ENCODE measurements around the gene CEP68. TPM values are rescaled to one million over a fixed set of nuclear protein-coding genes. Genes with fewer than 3 reads are reported as not detected.

The CEP68 gene
- total RNA-seq, 4 donors from 2014 or later, result 11.6 to 32.2 (median 15.9) TPM

- H3K36me3 ChIP-seq, result peaks cover 0 to 30% (median 12%) of the 10 kb centered on the region in 4 donors
- H3K27me3 ChIP-seq, result no peaks in the 10 kb centered on the region
- TF ChIP-seq POLR2A (IDR thresholded peaks at IDR 0.05) (no peak), POLR2AphosphoS5 (IDR thresholded peaks at IDR 0.05) (no peak), EP300 (IDR thresholded peaks at IDR 0.05; ENCODE audit: low read depth) (no peak)
- TF ChIP-seq, protein P1, sequence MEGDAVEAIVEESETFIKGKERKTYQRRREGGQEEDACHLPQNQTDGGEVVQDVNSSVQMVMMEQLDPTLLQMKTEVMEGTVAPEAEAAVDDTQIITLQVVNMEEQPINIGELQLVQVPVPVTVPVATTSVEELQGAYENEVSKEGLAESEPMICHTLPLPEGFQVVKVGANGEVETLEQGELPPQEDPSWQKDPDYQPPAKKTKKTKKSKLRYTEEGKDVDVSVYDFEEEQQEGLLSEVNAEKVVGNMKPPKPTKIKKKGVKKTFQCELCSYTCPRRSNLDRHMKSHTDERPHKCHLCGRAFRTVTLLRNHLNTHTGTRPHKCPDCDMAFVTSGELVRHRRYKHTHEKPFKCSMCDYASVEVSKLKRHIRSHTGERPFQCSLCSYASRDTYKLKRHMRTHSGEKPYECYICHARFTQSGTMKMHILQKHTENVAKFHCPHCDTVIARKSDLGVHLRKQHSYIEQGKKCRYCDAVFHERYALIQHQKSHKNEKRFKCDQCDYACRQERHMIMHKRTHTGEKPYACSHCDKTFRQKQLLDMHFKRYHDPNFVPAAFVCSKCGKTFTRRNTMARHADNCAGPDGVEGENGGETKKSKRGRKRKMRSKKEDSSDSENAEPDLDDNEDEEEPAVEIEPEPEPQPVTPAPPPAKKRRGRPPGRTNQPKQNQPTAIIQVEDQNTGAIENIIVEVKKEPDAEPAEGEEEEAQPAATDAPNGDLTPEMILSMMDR (IDR thresholded peaks at IDR 0.05), result no peak
- H3K4me1 ChIP-seq, result peaks cover 0 to 16% (median 2%) of the 10 kb centered on the region in 4 donors
- 62 to 76% methylated on average over 3 to 6 of the region's 6 CpGs for WGBS, 2 donors (ENCODE audit: low coverage in 1 of 2)
- no peak for DNase-seq
- intact Hi-C loops (cut with DNase I; ENCODE audit: low total_unique reads) (no loop called here), in situ Hi-C loops (cut with MboI; ENCODE audit: low pct_ligation_motif_present in 1 of 4, low pct_unique_long_range_greater_than_20kb in 1 of 4, low sequenced_read_pairs in 3 of 4) (no loop called here)
- no peaks in the 10 kb centered on the region for H3K9me3 ChIP-seq
- no peak overlapping the region for H3K4me3 ChIP-seq
- peak overlapping the region in 1 of 4 donors; percentile 9 for H3K27ac ChIP-seq
Observed at GRCh38 chr2:65103013-65103715, 46.9 kb downstream of the CEP68 start.

GRCh38 chr2:65107530-65107929 is 51.3 kb downstream of the CEP68 start:
- Histone ChIP-seq H3K27me3 (no peaks in the 10 kb centered on the region), H3K4me1 (peaks cover 1 to 37% (median 13%) of the 10 kb centered on the region in 4 donors), H3K4me3 (no peak overlapping the region), H3K27ac (no peak overlapping the region), H3K9me3 (no peaks in the 10 kb centered on the region), H3K36me3 (peaks cover 0 to 11% (median 4%) of the 10 kb centered on the region in 4 donors)
- 96% methylated on average over 5 of the region's 5 CpGs; no CpG with 5 or more reads in 1 of the 2 donors for WGBS, 2 donors (ENCODE audit: low coverage in 1 of 2)
- in situ Hi-C loops (cut with MboI; ENCODE audit: low pct_ligation_motif_present in 1 of 4, low pct_unique_long_range_greater_than_20kb in 1 of 4, low sequenced_read_pairs in 3 of 4), result no loop called here
- intact Hi-C loops (cut with DNase I; ENCODE audit: low total_unique reads), result no loop called here
- no peak for DNase-seq
- no peak for TF ChIP-seq POLR2A (IDR thresholded peaks at IDR 0.05)
- TF ChIP-seq POLR2AphosphoS5 (IDR thresholded peaks at IDR 0.05), result no peak
- TF ChIP-seq, protein P1 (IDR thresholded peaks at IDR 0.05), result no peak
- no peak for TF ChIP-seq EP300 (IDR thresholded peaks at IDR 0.05; ENCODE audit: low read depth)

GRCh38 chr2:65108780-65109179 is 52.6 kb downstream of the CEP68 start:
- WGBS, 2 donors (ENCODE audit: low coverage in 1 of 2), result 56 to 62% methylated on average over 6 of the region's 6 CpGs

GRCh38 chr2:65112633-65113032 is 56.4 kb downstream of the CEP68 start:
- H3K36me3 ChIP-seq, result no peaks in the 10 kb centered on the region
- peak overlapping the region in 3 of 4 donors; percentile 25 to 54 (median 53) for H3K27ac ChIP-seq
- H3K27me3 ChIP-seq, result no peaks in the 10 kb centered on the region
- no peaks in the 10 kb centered on the region for H3K9me3 ChIP-seq
- intact Hi-C loops (cut with DNase I; ENCODE audit: low total_unique reads), result no loop called here
- no peak for DNase-seq
- H3K4me3 ChIP-seq, result no peak overlapping the region
- TF ChIP-seq POLR2A (IDR thresholded peaks at IDR 0.05), result no peak
- TF ChIP-seq, protein P1 (IDR thresholded peaks at IDR 0.05), result no peak
- in situ Hi-C loops (cut with MboI; ENCODE audit: low pct_ligation_motif_present in 1 of 4, low pct_unique_long_range_greater_than_20kb in 1 of 4, low sequenced_read_pairs in 3 of 4), result no loop called here
- WGBS, 2 donors (ENCODE audit: low coverage in 1 of 2), result 35 to 43% methylated on average over 3 of the region's 3 CpGs
- H3K4me1 ChIP-seq, result peaks cover 12 to 74% (median 36%) of the 10 kb centered on the region in 4 donors

More at GRCh38 chr2:65108780-65109179, 52.6 kb downstream of the CEP68 start:
- no peak for TF ChIP-seq POLR2AphosphoS5 (IDR thresholded peaks at IDR 0.05)
- TF ChIP-seq POLR2A (IDR thresholded peaks at IDR 0.05), result no peak
- no peak for TF ChIP-seq EP300 (IDR thresholded peaks at IDR 0.05; ENCODE audit: low read depth)
- TF ChIP-seq, protein P1 (IDR thresholded peaks at IDR 0.05), result no peak
- DNase-seq, result no peak
- Histone ChIP-seq H3K4me1 (peaks cover 12 to 46% (median 23%) of the 10 kb centered on the region in 4 donors), H3K27me3 (no peaks in the 10 kb centered on the region), H3K4me3 (no peak overlapping the region), H3K27ac (no peak overlapping the region), H3K36me3 (peaks cover 0 to 5% (median 0%) of the 10 kb centered on the region in 4 donors), H3K9me3 (no peaks in the 10 kb centered on the region)
- in situ Hi-C loops (cut with MboI; ENCODE audit: low pct_ligation_motif_present in 1 of 4, low pct_unique_long_range_greater_than_20kb in 1 of 4, low sequenced_read_pairs in 3 of 4), result no loop called here
- intact Hi-C loops (cut with DNase I; ENCODE audit: low total_unique reads), result no loop called here

All from transverse colon (tissue), 4 donors.